GM20000 (cell line): Measurements from ENCODE around the gene PHLPP2.

Experiments
- DNase-seq: peaks from one replicate; pipeline ENCODE4 v3.0.0; 2012; ENCODE audit warnings: low spot score
- TF ChIP-seq, protein P1 (sequence below): IDR thresholded peaks from 2 replicates; pipeline ENCODE4 v1.5.1; 2012; ENCODE audit warnings: mild to moderate bottlenecking, control low read depth; ENCODE audit errors: extremely low read depth, missing control alignments

PHLPP2 gene, protein sequence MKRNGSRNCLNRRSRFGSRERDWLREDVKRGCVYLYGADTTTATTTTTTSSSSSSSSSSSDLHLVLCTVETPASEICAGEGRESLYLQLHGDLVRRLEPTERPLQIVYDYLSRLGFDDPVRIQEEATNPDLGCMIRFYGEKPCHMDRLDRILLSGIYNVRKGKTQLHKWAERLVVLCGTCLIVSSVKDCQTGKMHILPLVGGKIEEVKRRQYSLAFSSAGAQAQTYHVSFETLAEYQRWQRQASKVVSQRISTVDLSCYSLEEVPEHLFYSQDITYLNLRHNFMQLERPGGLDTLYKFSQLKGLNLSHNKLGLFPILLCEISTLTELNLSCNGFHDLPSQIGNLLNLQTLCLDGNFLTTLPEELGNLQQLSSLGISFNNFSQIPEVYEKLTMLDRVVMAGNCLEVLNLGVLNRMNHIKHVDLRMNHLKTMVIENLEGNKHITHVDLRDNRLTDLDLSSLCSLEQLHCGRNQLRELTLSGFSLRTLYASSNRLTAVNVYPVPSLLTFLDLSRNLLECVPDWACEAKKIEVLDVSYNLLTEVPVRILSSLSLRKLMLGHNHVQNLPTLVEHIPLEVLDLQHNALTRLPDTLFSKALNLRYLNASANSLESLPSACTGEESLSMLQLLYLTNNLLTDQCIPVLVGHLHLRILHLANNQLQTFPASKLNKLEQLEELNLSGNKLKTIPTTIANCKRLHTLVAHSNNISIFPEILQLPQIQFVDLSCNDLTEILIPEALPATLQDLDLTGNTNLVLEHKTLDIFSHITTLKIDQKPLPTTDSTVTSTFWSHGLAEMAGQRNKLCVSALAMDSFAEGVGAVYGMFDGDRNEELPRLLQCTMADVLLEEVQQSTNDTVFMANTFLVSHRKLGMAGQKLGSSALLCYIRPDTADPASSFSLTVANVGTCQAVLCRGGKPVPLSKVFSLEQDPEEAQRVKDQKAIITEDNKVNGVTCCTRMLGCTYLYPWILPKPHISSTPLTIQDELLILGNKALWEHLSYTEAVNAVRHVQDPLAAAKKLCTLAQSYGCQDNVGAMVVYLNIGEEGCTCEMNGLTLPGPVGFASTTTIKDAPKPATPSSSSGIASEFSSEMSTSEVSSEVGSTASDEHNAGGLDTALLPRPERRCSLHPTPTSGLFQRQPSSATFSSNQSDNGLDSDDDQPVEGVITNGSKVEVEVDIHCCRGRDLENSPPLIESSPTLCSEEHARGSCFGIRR (N-terminal part only)

DNA sequence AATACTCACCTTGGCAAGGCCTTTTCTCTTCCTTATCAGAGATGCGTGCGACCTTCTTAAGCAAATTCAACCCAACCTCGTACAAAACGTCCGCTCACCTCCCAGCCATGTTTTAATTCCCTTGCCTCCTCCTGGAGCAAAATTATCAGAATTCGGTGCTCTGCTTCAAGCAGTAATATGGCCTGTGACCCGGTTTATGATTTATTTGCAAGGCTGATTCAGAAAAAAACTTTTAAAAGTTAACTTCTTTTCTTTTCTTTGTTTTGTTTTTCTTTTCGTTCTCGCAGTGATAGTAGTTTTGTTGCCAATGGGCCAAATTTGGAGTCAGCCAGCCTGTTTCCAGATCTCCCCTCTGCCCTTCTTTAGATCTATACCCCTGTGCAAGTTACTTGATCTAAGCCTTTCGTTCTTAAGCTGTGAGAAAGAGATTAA is at the start of gene PHLPP2:
TSS of gene PHLPP2 (minus strand) at position 382 of the 432 bp plus-strand sequence. CDS start 9,906 bp downstream, outside the sequence.
- TF ChIP-seq, protein P1, sequence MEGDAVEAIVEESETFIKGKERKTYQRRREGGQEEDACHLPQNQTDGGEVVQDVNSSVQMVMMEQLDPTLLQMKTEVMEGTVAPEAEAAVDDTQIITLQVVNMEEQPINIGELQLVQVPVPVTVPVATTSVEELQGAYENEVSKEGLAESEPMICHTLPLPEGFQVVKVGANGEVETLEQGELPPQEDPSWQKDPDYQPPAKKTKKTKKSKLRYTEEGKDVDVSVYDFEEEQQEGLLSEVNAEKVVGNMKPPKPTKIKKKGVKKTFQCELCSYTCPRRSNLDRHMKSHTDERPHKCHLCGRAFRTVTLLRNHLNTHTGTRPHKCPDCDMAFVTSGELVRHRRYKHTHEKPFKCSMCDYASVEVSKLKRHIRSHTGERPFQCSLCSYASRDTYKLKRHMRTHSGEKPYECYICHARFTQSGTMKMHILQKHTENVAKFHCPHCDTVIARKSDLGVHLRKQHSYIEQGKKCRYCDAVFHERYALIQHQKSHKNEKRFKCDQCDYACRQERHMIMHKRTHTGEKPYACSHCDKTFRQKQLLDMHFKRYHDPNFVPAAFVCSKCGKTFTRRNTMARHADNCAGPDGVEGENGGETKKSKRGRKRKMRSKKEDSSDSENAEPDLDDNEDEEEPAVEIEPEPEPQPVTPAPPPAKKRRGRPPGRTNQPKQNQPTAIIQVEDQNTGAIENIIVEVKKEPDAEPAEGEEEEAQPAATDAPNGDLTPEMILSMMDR: no peak
- DNase-seq: no peak

DNA sequence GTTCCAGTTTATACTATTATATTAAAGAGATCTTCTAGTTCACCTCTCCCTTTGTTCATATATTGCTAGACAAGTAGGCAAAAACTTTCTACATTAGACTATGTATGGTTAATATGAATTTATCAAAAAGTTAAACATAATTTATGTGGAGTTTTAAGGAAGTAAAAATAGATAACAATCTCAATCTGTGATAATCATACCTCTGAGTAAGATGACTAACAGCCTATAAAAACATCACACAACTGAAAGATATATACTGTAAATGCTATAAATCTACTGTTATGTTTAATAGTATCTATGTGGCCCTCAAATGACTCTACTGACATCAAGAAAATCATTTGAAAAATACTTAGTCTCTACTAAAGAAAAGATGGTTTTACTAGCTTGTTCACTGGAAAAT is 47.1 kb upstream of the PHLPP2 start:
- TF ChIP-seq, protein P1: no peak
- no peak for DNase-seq

DNA sequence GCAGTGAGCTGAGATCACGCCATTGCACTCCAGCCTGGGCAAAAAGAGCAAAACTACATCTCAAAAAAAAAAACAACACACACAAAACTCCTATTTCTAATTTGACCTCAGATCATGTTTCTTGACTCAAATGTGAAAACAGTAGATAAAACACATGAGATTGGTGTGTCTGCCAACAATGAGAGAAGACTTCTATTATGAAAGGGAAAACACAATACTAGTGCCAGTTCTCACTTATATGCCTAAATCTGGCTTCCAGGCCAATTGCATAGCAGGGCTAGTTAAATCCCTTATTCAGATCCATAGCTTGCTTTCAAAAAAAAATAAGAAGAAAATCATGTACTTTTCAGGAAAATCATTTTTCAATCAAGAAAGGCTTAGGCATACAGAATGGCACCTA is 44.7 kb upstream of the PHLPP2 start:
- no peak for DNase-seq
- TF ChIP-seq, protein P1: no peak

DNA sequence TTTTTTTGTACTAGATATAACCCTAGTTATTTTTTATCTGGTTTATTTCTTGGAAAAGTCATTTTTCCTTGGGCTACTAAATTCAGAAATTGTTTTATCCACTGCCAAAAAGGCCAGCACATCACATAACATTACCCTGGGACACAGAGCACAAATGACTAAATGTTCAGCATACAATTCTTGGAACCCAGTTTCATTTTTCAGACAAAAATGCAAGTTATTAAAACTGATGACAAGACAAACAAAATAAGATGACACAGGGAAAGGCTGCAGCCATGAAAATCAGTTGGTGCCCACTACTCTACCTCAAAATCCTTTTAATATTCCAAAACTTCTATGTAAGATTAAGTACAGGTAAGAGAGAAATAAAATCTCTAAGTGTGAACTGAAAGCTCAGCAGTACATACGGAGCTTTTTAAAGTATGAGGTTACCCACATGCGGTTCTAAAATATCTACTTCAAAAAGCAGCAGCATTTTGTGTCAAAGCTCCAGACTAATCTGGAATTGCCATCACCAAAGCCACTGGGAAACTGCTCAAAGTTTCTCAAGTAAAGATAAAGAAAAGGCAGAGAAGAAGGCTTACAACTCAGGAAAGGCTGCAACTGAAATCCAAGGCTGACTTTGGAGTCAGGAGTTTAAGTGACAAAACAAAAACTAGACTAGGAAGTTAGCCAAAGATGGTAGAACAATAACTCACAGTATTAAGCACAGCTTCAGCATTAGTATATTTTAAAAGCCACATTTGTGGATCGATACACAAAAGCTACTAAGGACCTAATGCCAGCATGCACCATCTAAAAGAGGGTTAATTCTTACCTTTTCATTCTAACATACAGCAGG is 42.8 kb upstream of the PHLPP2 start:
- DNase-seq: no peak
- TF ChIP-seq, protein P1: no peak

DNA sequence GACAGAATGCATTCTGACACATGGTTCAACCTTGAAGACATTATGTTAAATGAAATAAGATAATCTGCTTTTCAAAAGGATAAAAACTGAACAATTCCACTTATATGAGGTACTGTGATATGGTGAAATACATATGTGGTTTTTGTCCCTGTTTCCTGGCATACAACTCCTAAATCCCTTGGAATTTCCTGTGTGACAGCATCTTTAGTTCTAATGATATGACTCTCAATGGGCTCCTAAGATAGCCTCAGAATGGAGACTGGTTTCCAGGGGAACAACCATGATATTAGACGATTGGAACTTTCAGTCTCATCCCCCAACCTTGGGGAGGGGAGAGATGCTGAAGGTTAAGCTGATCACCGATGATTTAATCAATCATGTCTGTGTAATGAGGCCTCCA is 37.7 kb upstream of the PHLPP2 start:
- TF ChIP-seq, protein P1: no peak
- no peak for DNase-seq

DNA sequence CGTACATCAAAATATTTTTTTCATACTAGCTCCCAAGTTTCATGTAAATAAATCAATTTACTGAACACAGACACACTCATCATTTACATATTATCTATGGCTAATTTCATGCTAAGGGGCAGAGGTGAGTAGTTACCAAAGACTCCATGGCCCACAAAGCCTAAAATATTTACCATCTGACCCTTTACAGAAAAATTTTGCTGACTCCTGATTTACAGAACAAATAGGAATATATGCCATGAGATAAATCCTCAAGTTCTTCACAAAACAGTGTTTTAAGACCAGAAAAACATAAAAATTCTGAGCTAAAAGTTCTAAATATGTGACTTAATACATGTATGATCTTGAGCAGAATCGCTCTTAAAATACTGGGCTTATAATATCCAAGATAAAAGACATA is 36.6 kb upstream of the PHLPP2 start:
- TF ChIP-seq, protein P1: no peak
- DNase-seq: no peak
